Activated CD8-positive, alpha-beta T cell treated with anti-CD3 and anti-CD28 coated beads, Interleukin-2, amount 10 ng/mL, durations not matched to agents 7 days and 5 days (primary cell): ENCODE data around the gene MCU. TPM values are rescaled to one million over a fixed set of nuclear protein-coding genes. Genes with fewer than 3 reads are reported as not detected.

Experiments
- ATAC-seq: fragments of 150-1000 bp; cut with Tn5 transposase; one replicate; pipeline ENCODE4 v1.10.0; 2021; ENCODE audit warnings: moderate library complexity
- CTCF ChIA-PET: fragments of 350-600 bp; sonication (Branson Sonifier 250); formaldehyde crosslinking; loops from one replicate; lab custom pipeline; 2021; ENCODE audit warnings: antibody characterized with exemption; lab: Charles Lee
- POLR2A ChIA-PET: fragments of 350-600 bp; sonication (Branson Sonifier 250); formaldehyde crosslinking; loops from one replicate; lab custom pipeline; 2021; ENCODE audit warnings: antibody characterized with exemption; lab: Charles Lee
- DNase-seq: peaks from one replicate; pipeline ENCODE4 v3.0.0-alpha.2; 2020
- H3K27ac Mint-ChIP-seq: one replicate; pipeline ENCODE4 v1.8.0; 2021; ENCODE audit warnings: mild to moderate bottlenecking, mixed read lengths
- H3K27me3 Mint-ChIP-seq: one replicate; pipeline ENCODE4 v1.8.0; 2021; ENCODE audit warnings: low read depth, mixed read lengths
- H3K36me3 Mint-ChIP-seq: one replicate; pipeline ENCODE4 v1.8.0; 2021; ENCODE audit warnings: low read depth, mixed read lengths
- H3K4me1 Mint-ChIP-seq: one replicate; pipeline ENCODE4 v1.8.0; 2021; ENCODE audit warnings: low read depth, mixed read lengths
- H3K4me3 Mint-ChIP-seq: one replicate; pipeline ENCODE4 v1.8.0; 2021; ENCODE audit warnings: mild to moderate bottlenecking, mixed read lengths
- H3K9me3 Mint-ChIP-seq: one replicate; pipeline ENCODE4 v1.8.0; 2022; ENCODE audit warnings: mixed read lengths; ENCODE audit not compliant: insufficient read depth
- total RNA-seq, 2 experiments: library from RNA; stranded (reverse); gene quantifications; one replicate each; pipeline ENCODE4 v1.2.3, GENCODE V29; 2021

Gene MCU
- total RNA-seq, 2 experiments from 2014 or later, result 11.3 to 11.6 TPM

DNA sequence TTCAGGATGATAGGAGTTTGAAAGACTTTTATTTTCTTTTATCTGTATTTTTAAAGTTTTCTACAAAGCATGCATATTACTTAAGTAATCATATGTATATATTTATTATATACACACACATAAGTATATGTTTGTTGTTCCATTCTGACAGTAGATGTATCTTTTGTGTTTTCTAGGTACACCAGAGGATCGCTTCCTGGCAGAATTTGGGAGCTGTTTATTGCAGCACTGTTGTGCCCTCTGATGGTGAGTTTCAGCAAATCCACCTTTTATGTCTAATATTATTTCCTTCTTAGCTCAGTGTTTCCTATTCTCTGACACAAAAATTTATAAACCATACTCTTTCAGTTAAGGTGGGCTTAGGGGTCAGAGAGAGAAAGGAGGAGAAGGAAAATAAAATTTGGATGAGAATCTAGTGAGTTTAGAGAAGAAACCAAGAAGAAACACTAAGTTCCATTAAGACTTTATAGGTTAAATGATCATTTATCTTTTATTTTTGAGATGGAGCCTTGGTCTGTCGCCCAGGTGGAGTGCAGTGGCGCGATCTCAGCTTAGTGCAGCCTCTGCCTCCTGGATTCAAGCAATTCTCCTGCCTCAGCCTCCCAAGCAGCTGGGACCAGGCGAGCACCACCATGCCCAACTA lies 142.4 kb downstream of the MCU start:
- ATAC-seq (no peak), DNase-seq (peak; percentile 56)
- Mint-ChIP-seq H3K27ac (no peak overlapping the region), H3K27me3 (no peaks in the 10 kb centered on the region), H3K4me3 (no peak overlapping the region), H3K36me3 (no peaks in the 10 kb centered on the region), H3K4me1 (no peaks in the 10 kb centered on the region), H3K9me3 (no peaks in the 10 kb centered on the region)
- CTCF ChIA-PET, result interaction anchor here (0.6 to 5.2 kb wide), 17 partner anchors 8 to 484 kb away, joined by 3 to 98 read pairs (median 5); no protein-coding TSS in a partner anchor
- POLR2A ChIA-PET, result interaction anchor here (0.6 to 0.7 kb wide), 2 partner anchors 463 to 470 kb away, joined by 3 to 5 read pairs; no protein-coding TSS in a partner anchor

DNA sequence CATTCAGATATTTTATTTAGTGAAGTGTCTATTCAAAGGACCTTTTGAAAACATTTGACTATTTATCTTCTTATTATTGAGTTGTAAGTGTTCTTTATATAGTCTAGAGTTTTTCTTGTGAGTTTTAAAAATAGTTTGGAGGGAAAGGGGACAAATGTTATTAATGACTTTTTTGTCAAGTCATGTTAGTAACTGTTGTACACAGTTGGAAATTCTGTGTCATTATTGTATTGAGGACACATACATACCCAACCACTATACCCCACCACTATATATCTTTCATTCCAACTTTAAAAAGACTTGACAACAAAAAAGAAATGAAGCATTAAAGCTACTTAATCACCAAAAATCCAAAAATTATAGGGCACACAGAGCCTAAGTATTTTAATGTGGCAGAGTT lies 148.4 kb downstream of the MCU start:
- no peak for ATAC-seq
- no peak overlapping the region for H3K27ac Mint-ChIP-seq
- DNase-seq, result no peak
- H3K9me3 Mint-ChIP-seq, result no peaks in the 10 kb centered on the region
- no peaks in the 10 kb centered on the region for H3K4me1 Mint-ChIP-seq
- H3K27me3 Mint-ChIP-seq, result no peaks in the 10 kb centered on the region
- no peaks in the 10 kb centered on the region for H3K36me3 Mint-ChIP-seq
- CTCF ChIA-PET, result no interaction called here
- no peak overlapping the region for H3K4me3 Mint-ChIP-seq
- POLR2A ChIA-PET, result no interaction called here

DNA sequence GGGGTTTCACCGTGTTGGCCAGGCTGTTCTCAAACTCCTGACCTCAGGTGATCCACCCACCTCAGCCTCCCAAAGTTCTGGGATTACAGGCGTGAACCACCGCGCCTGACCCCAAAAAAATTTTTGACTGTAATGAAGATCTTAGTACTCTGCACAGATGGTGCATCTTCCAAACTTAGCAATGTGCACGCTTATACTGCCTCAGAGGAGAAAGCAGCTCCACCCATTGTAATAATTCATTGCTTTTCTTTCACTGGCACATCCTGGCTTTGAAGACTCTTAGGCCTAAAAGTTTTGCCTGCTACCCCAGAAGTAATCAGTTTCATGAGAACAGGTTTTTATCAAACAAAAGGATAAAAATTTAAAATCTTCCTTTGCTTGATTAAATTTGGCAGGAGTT lies 149.5 kb downstream of the MCU start:
- Mint-ChIP-seq H3K36me3 (no peaks in the 10 kb centered on the region), H3K27ac (no peak overlapping the region), H3K27me3 (no peaks in the 10 kb centered on the region), H3K4me3 (no peak overlapping the region), H3K9me3 (no peaks in the 10 kb centered on the region), H3K4me1 (no peaks in the 10 kb centered on the region)
- DNase-seq, result no peak
- no peak for ATAC-seq
- CTCF ChIA-PET, result no interaction called here
- POLR2A ChIA-PET, result no interaction called here

DNA sequence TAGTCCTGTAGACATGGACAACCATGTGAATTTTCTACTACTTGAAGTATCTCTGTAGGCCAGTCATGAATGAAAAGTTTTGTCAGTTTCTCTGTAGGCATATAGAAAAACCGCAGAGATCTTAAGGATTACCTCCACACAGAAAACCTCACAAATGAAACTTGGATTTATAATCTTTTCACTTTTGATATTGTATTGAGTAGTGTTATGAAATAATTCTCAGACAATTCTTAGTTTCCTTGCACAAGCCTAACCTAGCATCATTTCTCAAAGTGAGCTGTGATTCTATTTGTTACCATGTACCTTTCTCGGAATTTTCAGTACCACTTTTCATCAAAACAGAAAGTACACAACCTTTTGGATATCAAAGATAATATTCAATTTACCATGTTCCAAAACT lies 150.2 kb downstream of the MCU start:
- DNase-seq (no peak), ATAC-seq (no peak)
- H3K27me3 Mint-ChIP-seq, result no peaks in the 10 kb centered on the region
- no peak overlapping the region for H3K4me3 Mint-ChIP-seq
- H3K9me3 Mint-ChIP-seq, result no peaks in the 10 kb centered on the region
- CTCF ChIA-PET, result interaction anchor here (1.6 kb wide), 1 partner anchor 8 kb away, joined by 6 read pairs; no protein-coding TSS in a partner anchor
- POLR2A ChIA-PET, result no interaction called here
- no peaks in the 10 kb centered on the region for H3K36me3 Mint-ChIP-seq
- no peak overlapping the region for H3K27ac Mint-ChIP-seq
- H3K4me1 Mint-ChIP-seq, result no peaks in the 10 kb centered on the region

DNA sequence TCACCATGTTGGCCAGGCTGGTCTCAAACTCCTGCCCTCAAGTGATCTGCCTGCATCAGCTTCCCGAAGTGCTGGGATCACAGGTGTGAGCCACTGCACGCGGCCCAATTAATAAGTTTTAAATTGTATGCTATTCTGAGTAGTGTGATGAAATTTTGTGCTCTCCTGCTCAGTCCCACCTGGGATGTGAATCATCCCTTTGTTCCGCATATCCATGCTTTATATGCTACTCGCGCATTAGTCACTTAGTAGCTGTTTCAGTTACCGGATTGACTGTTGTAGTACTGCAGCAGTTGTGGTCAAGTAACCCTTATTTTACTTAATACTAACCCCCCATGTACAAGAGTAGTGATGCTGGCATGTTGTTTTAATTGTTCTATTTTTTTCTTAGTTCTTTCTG lies 154.3 kb downstream of the MCU start:
- H3K4me3 Mint-ChIP-seq, result no peak overlapping the region

DNA sequence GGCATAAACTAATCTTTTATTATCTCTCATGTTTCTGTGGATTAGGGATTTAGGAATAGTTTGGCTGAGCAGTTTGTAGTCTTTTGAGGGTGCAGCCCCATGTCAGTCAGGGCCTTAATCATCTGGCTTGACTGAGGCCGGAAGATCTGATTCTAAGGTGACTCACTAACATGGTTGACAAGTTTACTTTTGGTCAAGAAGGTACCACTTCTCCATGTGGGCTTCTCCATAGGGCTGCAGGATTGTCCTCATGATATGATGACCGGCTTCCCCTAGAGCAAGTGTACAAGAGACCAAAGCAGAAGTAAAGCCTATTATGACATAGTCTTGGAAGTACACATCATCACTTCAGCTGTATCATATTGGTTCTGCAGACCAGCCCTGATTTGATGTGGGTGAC lies 155.7 kb downstream of the MCU start:
- no peak for ATAC-seq
- no peaks in the 10 kb centered on the region for H3K9me3 Mint-ChIP-seq
- no peaks in the 10 kb centered on the region for H3K27me3 Mint-ChIP-seq
- no peaks in the 10 kb centered on the region for H3K36me3 Mint-ChIP-seq
- no peak overlapping the region for H3K27ac Mint-ChIP-seq
- H3K4me3 Mint-ChIP-seq, result no peak overlapping the region
- H3K4me1 Mint-ChIP-seq, result no peaks in the 10 kb centered on the region
- ChIA-PET POLR2A (no interaction called here), CTCF (no interaction called here)
- no peak for DNase-seq

More for the DNA sequence above, 154.3 kb downstream of the MCU start:
- DNase-seq, result no peak
- CTCF ChIA-PET, result no interaction called here
- no peaks in the 10 kb centered on the region for H3K9me3 Mint-ChIP-seq
- POLR2A ChIA-PET, result no interaction called here
- no peak for ATAC-seq
- H3K27me3 Mint-ChIP-seq, result no peaks in the 10 kb centered on the region
- no peak overlapping the region for H3K27ac Mint-ChIP-seq
- no peaks in the 10 kb centered on the region for H3K36me3 Mint-ChIP-seq
- H3K4me1 Mint-ChIP-seq, result no peaks in the 10 kb centered on the region

DNA sequence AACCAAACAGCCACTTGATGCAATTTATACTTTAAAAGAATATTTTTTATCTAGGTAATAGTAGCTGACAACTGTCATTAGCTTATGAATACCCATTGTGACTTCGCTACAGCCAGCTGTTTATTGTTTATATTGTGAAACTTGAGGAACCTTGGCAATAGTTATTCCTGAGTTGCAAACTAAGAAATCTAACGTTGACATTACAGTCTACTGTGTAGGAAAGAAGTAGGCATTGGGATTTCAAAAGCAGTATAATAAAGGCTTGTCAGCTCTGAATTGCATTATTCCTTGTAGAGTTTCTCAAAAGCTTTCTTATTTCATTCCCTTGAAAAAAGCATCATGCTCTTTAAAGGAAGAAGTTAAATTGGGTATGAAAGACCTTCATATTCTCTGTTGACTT lies 158.9 kb downstream of the MCU start:
- Mint-ChIP-seq H3K4me3 (no peak overlapping the region), H3K27ac (no peak overlapping the region), H3K27me3 (no peaks in the 10 kb centered on the region), H3K4me1 (no peaks in the 10 kb centered on the region), H3K36me3 (no peaks in the 10 kb centered on the region), H3K9me3 (no peaks in the 10 kb centered on the region)
- DNase-seq, result no peak
- ATAC-seq, result no peak
- ChIA-PET CTCF (interaction anchor here (2.3 to 2.6 kb wide), 2 partner anchors 9 to 17 kb away, joined by 9 to 10 read pairs; no protein-coding TSS in a partner anchor), POLR2A (no interaction called here)

DNA sequence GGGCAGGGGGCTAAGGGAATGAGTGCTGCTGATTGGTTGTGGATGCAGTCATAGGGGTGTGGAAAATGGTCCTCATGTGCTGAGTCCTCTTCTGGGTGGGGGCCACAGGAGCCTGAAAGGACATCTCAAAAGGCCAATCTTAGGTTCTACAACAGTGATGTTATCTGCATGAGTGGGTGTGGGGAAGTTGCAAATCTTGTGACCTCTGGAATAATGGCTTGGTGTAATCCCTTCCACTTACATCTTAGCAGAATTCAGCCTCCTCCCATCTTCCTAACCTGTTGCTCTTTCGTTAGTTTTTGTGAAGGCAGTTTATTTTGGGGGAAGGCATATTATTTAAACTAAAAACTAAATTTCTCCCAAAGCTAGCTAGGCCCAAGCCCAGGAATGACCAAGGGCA lies 159.6 kb downstream of the MCU start:
- CTCF ChIA-PET, result no interaction called here
- no peaks in the 10 kb centered on the region for H3K27me3 Mint-ChIP-seq
- no peaks in the 10 kb centered on the region for H3K9me3 Mint-ChIP-seq
- no peaks in the 10 kb centered on the region for H3K4me1 Mint-ChIP-seq
- DNase-seq (no peak), ATAC-seq (no peak)
- no peak overlapping the region for H3K4me3 Mint-ChIP-seq
- no peak overlapping the region for H3K27ac Mint-ChIP-seq
- POLR2A ChIA-PET, result no interaction called here
- no peaks in the 10 kb centered on the region for H3K36me3 Mint-ChIP-seq

DNA sequence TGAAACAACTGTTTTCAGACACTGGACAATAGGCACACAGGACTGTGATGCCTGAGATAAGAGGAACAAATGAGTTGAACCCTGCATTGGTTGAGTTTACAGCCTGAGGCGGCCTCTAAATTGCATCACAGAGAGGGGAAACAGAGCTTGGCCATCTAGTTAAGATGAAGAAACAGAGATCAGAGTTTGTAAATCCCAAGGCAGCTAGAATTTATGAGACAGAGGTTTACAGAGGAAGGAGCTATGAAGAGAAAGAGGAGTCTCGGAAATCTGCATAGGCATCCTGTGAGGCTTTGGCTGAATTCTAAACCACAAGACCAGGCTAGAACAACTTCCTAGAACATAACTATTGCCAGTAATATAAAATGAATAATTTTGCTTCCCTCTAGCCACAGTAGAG lies 160.6 kb downstream of the MCU start:
- CTCF ChIA-PET, result no interaction called here
- no peaks in the 10 kb centered on the region for H3K36me3 Mint-ChIP-seq
- no peak overlapping the region for H3K27ac Mint-ChIP-seq
- ATAC-seq (no peak), DNase-seq (no peak)
- H3K9me3 Mint-ChIP-seq, result no peaks in the 10 kb centered on the region
- POLR2A ChIA-PET, result no interaction called here
- H3K4me1 Mint-ChIP-seq, result no peaks in the 10 kb centered on the region
- no peak overlapping the region for H3K4me3 Mint-ChIP-seq
- no peaks in the 10 kb centered on the region for H3K27me3 Mint-ChIP-seq

DNA sequence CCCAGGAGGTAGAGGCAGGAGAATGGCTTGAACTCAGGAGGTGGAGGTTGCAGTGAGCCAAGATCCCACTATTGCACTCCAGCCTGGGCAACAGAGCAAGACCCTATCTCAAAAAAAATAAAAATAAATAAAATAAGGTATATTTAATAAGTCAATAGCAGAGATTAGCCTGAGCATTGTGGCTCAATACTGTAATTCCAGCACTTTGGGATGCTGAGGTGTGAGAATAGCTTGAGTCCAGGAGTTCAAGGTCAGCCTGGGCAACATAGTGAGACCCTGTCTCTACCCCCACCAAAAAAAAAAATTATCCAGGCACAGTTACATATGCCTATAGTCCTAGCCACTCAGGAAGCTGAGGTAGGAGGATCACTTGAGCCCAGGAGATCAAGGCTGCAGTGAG lies 163.2 kb downstream of the MCU start:
- CTCF ChIA-PET, result no interaction called here
- no peaks in the 10 kb centered on the region for H3K27me3 Mint-ChIP-seq

DNA sequence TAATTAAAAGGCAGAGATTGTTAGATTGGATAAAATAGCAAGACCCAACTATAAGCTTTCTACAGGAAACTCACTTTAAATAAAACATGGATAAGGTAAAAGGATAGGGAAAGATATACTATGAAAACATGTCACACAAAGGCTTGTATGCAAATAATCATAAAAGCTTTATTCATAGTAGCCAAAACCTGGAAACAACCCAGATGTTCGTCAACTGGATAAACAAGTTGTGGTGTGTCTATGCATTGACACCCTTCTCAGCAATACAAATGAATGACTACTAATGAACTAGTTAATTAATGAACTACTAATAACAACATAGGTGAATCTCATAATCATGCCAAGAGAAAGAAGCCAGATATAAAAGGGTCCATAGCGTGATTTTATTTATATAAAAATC lies 163.8 kb downstream of the MCU start:
- H3K4me1 Mint-ChIP-seq, result no peaks in the 10 kb centered on the region
- H3K27me3 Mint-ChIP-seq, result no peaks in the 10 kb centered on the region
- ChIA-PET POLR2A (no interaction called here), CTCF (interaction anchor here (0.7 kb wide), 1 partner anchor 166 kb away, joined by 3 read pairs; no protein-coding TSS in a partner anchor)
- H3K27ac Mint-ChIP-seq, result no peak overlapping the region
- DNase-seq (no peak), ATAC-seq (no peak)
- H3K9me3 Mint-ChIP-seq, result no peaks in the 10 kb centered on the region
- no peaks in the 10 kb centered on the region for H3K36me3 Mint-ChIP-seq
- no peak overlapping the region for H3K4me3 Mint-ChIP-seq

More for the DNA sequence above, 163.2 kb downstream of the MCU start:
- POLR2A ChIA-PET, result no interaction called here
- Mint-ChIP-seq H3K4me3 (no peak overlapping the region), H3K27ac (no peak overlapping the region), H3K4me1 (no peaks in the 10 kb centered on the region), H3K9me3 (no peaks in the 10 kb centered on the region), H3K36me3 (no peaks in the 10 kb centered on the region)
- DNase-seq (no peak), ATAC-seq (no peak)

DNA sequence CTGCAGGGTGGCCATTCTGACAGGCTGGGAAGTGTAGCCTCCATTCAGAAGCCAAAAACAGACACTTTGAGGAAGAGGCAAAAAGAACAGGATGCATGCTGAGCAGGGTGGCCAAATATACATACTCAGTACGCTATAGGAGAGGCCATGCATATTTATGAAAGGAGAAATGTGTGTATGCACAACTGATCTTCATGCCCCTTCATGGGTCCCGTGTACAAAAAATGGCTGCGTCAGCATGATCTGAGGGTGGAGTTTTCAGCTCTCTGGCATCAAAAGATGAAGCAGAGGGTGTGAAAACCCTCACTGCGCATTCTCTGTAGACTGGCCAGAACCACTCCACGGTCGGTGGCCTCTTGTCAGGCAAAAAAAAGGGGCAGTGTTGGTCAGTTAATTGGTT lies 166.1 kb downstream of the MCU start:
- POLR2A ChIA-PET, result no interaction called here

More for the DNA sequence above, 166.1 kb downstream of the MCU start:
- ATAC-seq (no peak), DNase-seq (no peak)
- Mint-ChIP-seq H3K9me3 (no peaks in the 10 kb centered on the region), H3K4me1 (no peaks in the 10 kb centered on the region), H3K27ac (no peak overlapping the region), H3K36me3 (no peaks in the 10 kb centered on the region), H3K27me3 (no peaks in the 10 kb centered on the region), H3K4me3 (no peak overlapping the region)
- CTCF ChIA-PET, result interaction anchor here (1.1 to 3.5 kb wide), 2 partner anchors 8 to 24 kb away, joined by 3 to 9 read pairs; no protein-coding TSS in a partner anchor
